Endodermal cell (in vitro differentiated cells): ENCODE results near the gene PHRF1. TPM values are rescaled to one million over a fixed set of nuclear protein-coding genes. Genes with fewer than 3 reads are reported as not detected.

ENCODE experiments used
- DNase-seq: peaks from one replicate; pipeline ENCODE4 v3.0.0-alpha.2; 2017
- H3K27ac ChIP-seq: 2 replicates; pipeline ENCODE4 v1.5.1; 2013; ENCODE audit warnings: mild to moderate bottlenecking, low read depth, low read length, moderate library complexity
- H3K27me3 ChIP-seq: 2 replicates; pipeline ENCODE4 v1.6.1; 2013; ENCODE audit warnings: mild to moderate bottlenecking, low read length, moderate library complexity; ENCODE audit not compliant: insufficient read depth, control insufficient read depth, poor library complexity, severe bottlenecking
- H3K36me3 ChIP-seq: 2 replicates; pipeline ENCODE4 v1.7.0; 2013; ENCODE audit warnings: mild to moderate bottlenecking, low read length, moderate library complexity; ENCODE audit not compliant: control insufficient read depth, insufficient read depth
- H3K4me1 ChIP-seq: one replicate; pipeline ENCODE4 v1.7.0; 2013; ENCODE audit warnings: low read length; ENCODE audit not compliant: control insufficient read depth, insufficient read depth
- H3K4me3 ChIP-seq: 2 replicates; pipeline ENCODE4 v1.5.1; 2013; ENCODE audit warnings: mild to moderate bottlenecking, low read length, moderate library complexity
- H3K9ac ChIP-seq: 2 replicates; pipeline ENCODE4 v1.6.1; 2013; ENCODE audit warnings: mild to moderate bottlenecking, low read length, moderate library complexity; ENCODE audit not compliant: poor library complexity, severe bottlenecking; ENCODE audit errors: extremely low read depth
- H3K9me3 ChIP-seq: 2 replicates; pipeline ENCODE4 v1.6.1; 2013; ENCODE audit warnings: mild to moderate bottlenecking, low read length, moderate library complexity; ENCODE audit not compliant: control insufficient read depth
- H3K27ac Mint-ChIP-seq: 2 replicates; pipeline ENCODE4 v1.8.0; 2020; ENCODE audit warnings: mixed read lengths
- H3K27me3 Mint-ChIP-seq: 2 replicates; pipeline ENCODE4 v1.8.0; 2021; ENCODE audit warnings: mild to moderate bottlenecking, mixed read lengths; ENCODE audit not compliant: insufficient read depth
- H3K36me3 Mint-ChIP-seq: 2 replicates; pipeline ENCODE4 v1.8.0; 2020; ENCODE audit warnings: low read depth, mixed read lengths
- H3K4me1 Mint-ChIP-seq: 2 replicates; pipeline ENCODE4 v1.8.0; 2020; ENCODE audit warnings: mixed read lengths
- H3K4me3 Mint-ChIP-seq: 2 replicates; pipeline ENCODE4 v1.8.0; 2020; ENCODE audit warnings: mild to moderate bottlenecking, moderate library complexity, mixed read lengths
- H3K9me3 Mint-ChIP-seq: 2 replicates; pipeline ENCODE4 v1.8.0; 2020; ENCODE audit warnings: mild to moderate bottlenecking, mixed read lengths
- CTCF ChIP-seq: fragments of 200-600 bp; sonication (generic); conservative IDR thresholded peaks from 2 replicates; pipeline ENCODE4 v1.5.0; 2021; ENCODE audit warnings: antibody characterized with exemption, mild to moderate bottlenecking
- WGBS, 2 experiments: methylation state at CpG; one replicate each; pipeline versions ENCODE4 v1.1.5 to v1.1.7; 2013; ENCODE audit warnings: missing lambda C conversion rate in 2 of 2, mixed read lengths in 1 of 2; ENCODE audit not compliant: insufficient coverage in 1 of 2, insufficient read length in 1 of 2; 5-methylcytosine and 5-hydroxymethylcytosine counted together
- total RNA-seq, 2 donors: library from RNA; stranded (reverse); fragmentation: NEBNext Ultra II Directional in 1 of 2; extraction: Animal tissue kit (Norgen Biotek cat#: 25700) in 1 of 2; gene quantifications; 2 replicates in 1 of 2; 3 replicates in 1 of 2; pipeline ENCODE4 v1.2.1, GENCODE V29; 2021

PHRF1 gene
- total RNA-seq, 2 donors from 2014 or later = 43.4 to 48.0 TPM

- H3K4me1 ChIP-seq = no peaks in the 10 kb centered on the region
- WGBS, 2 experiments = 97% methylated on average over 25 to 32 of the region's 32 CpGs
These were observed 10.4 kb downstream of the PHRF1 start for GRCh38 chr11:586376-587316.

GRCh38 chr11:587546-587945 lies 11.3 kb downstream of the PHRF1 start:
- H3K36me3 Mint-ChIP-seq = peaks cover 60% of the 10 kb centered on the region
- no peak overlapping the region for H3K27ac Mint-ChIP-seq
- Histone ChIP-seq H3K4me1 (no peaks in the 10 kb centered on the region), H3K9me3 (no peaks in the 10 kb centered on the region), H3K36me3 (peaks cover 63% of the 10 kb centered on the region), H3K9ac (no peak overlapping the region), H3K27me3 (no peaks in the 10 kb centered on the region), H3K4me3 (no peak overlapping the region), H3K27ac (no peak overlapping the region)
- no peak for TF ChIP-seq CTCF
- DNase-seq = no peak
- no peaks in the 10 kb centered on the region for H3K9me3 Mint-ChIP-seq
- H3K4me3 Mint-ChIP-seq = no peak overlapping the region
- no peaks in the 10 kb centered on the region for H3K4me1 Mint-ChIP-seq
- WGBS, 2 experiments = 91 to 95% methylated on average over 7 to 8 of the region's 8 CpGs
- no peaks in the 10 kb centered on the region for H3K27me3 Mint-ChIP-seq

More at GRCh38 chr11:586376-587316, 10.4 kb downstream of the PHRF1 start:
- H3K36me3 ChIP-seq = peaks cover 70% of the 10 kb centered on the region
- no peak overlapping the region for H3K4me3 Mint-ChIP-seq
- no peaks in the 10 kb centered on the region for H3K4me1 Mint-ChIP-seq
- H3K4me3 ChIP-seq = no peak overlapping the region
- DNase-seq = no peak
- no peak overlapping the region for H3K27ac Mint-ChIP-seq
- no peak for TF ChIP-seq CTCF
- H3K27me3 ChIP-seq = no peaks in the 10 kb centered on the region
- no peaks in the 10 kb centered on the region for H3K9me3 Mint-ChIP-seq
- no peaks in the 10 kb centered on the region for H3K27me3 Mint-ChIP-seq
- H3K36me3 Mint-ChIP-seq = peaks cover 61% of the 10 kb centered on the region
- no peak overlapping the region for H3K27ac ChIP-seq
- no peaks in the 10 kb centered on the region for H3K9me3 ChIP-seq
- H3K9ac ChIP-seq = no peak overlapping the region

GRCh38 chr11:587978-588380 lies 11.7 kb downstream of the PHRF1 start:
- H3K27ac Mint-ChIP-seq = peak overlapping the region; percentile 64

More at GRCh38 chr11:587978-588380, 11.7 kb downstream of the PHRF1 start:
- Histone ChIP-seq H3K36me3 (peaks cover 67% of the 10 kb centered on the region), H3K4me1 (no peaks in the 10 kb centered on the region), H3K9me3 (no peaks in the 10 kb centered on the region), H3K27me3 (no peaks in the 10 kb centered on the region), H3K4me3 (no peak overlapping the region), H3K27ac (no peak overlapping the region), H3K9ac (no peak overlapping the region)
- Mint-ChIP-seq H3K4me3 (no peak overlapping the region), H3K9me3 (no peaks in the 10 kb centered on the region), H3K4me1 (no peaks in the 10 kb centered on the region), H3K36me3 (peaks cover 64% of the 10 kb centered on the region), H3K27me3 (no peaks in the 10 kb centered on the region)
- no peak for TF ChIP-seq CTCF
- WGBS, 2 experiments = 85 to 95% methylated on average over 4 to 6 of the region's 6 CpGs
- no peak for DNase-seq
